ENCODE data around the gene OR52N1. TPM values are rescaled to one million over a fixed set of nuclear protein-coding genes. Genes with fewer than 3 reads are reported as not detected.

OR52N1 gene
- total and polyA plus RNA-seq, 2 of the 8 experiments (the other 6 are each of a cell fraction or from before 2014, with no cell fraction given), result 0.09 TPM; not detected in 1

DNA sequence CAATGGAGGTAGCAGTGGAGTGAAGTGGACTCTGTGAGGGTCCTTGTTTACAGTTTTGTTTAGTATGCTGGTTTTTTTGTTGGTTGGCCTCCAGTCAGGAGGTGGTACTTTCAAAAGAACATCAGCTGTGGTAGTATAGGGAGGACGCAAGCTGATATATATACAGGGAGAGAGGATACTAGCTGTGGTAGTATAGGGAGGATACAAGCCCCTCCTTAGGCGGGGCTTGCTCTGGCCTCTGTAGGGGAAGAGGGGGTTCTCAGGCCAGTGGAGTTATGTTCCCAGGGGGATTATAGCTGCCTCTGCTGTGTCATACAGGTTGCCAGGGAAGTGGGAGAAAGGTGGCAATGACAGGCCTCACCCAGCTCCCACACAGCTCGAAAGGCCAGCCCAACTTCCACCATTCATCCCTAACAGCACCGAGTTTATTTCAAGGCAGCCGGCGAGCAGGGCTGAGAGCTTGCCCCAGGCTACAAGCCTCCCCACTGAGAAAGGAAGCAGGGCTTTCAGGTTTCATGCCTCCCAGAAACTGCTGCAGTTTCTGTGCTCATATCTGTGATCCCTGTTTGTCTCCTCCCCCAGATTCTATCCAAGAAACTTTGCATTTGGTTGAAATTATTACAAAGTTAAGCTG, 40.2 kb upstream of the OR52N1 start:
- POLR2A ChIA-PET (ENCODE audit: partially characterized antibody), result no interaction called here
- Histone ChIP-seq H2AFZ (ENCODE audit: low read length) (peak overlapping the region; percentile 89), H3K4ac (replicated peaks; ENCODE audit: insufficient read length, low read depth, low read length) (no peak overlapping the region), H3K4me3 (ENCODE audit: extremely low read depth in 1 of 4, insufficient read depth in 2 of 4, low read depth in 3 of 4, low read length in 4 of 4) (no peak overlapping the region), H3K27me3 (replicated peaks in 1 of 4; ENCODE audit: control insufficient read depth in 3 of 4, extremely low read depth in 1 of 4, insufficient read depth in 3 of 4, low read length in 3 of 4) (no peaks in the 10 kb centered on the region), H3K36me3 (ENCODE audit: control insufficient read depth in 2 of 4, insufficient read depth in 4 of 4, low read length in 3 of 4) (no peaks in the 10 kb centered on the region), H3K4me2 (ENCODE audit: insufficient read depth in 1 of 2, low read depth in 2 of 2, low read length in 2 of 2) (no peak overlapping the region; a peak in 1 of 4 replicates), H3K79me2 (ENCODE audit: control insufficient read depth in 1 of 2, insufficient read depth in 2 of 2, low read length in 2 of 2) (no peaks in the 10 kb centered on the region), H3K79me1 (ENCODE audit: low read depth, low read length) (no peaks in the 10 kb centered on the region), H3K27ac (ENCODE audit: low read depth, low read length) (no peak overlapping the region), H4K20me1 (replicated peaks in 1 of 2; ENCODE audit: control insufficient read depth in 1 of 2, insufficient read depth in 2 of 2, low read length in 2 of 2) (no peaks in the 10 kb centered on the region), H3K14ac (ENCODE audit: insufficient read length) (no peak overlapping the region), H3K18ac (ENCODE audit: extremely low read depth, low read length) (no peak overlapping the region; the same call in 1 of the 2 replicates), H3K9ac (replicated peaks in 1 of 4; ENCODE audit: extremely low read depth in 1 of 4, low read depth in 3 of 4, low read length in 3 of 4) (no peak overlapping the region), H4K8ac (ENCODE audit: extremely low read depth, insufficient read depth, low read length) (no peak overlapping the region), H3K23ac (ENCODE audit: insufficient read length) (no peak overlapping the region), H4K5ac (ENCODE audit: insufficient read length, low read depth, low read length) (no peak overlapping the region), H2BK20ac (ENCODE audit: low read length) (no peak overlapping the region; the same call in 1 of the 2 replicates), H2BK120ac (replicated peaks; ENCODE audit: low read depth, low read length) (no peak overlapping the region), H2AK5ac (ENCODE audit: low read depth, low read length) (no peak overlapping the region), H2BK12ac (ENCODE audit: low read depth, low read length) (0 out of 2 replicates have a peak overlapping the region, but pooled peaks have one; percentile 17), H3K4me1 (replicated peaks in 1 of 4; ENCODE audit: control insufficient read depth in 3 of 4, insufficient read depth in 4 of 4, low read length in 3 of 4) (no peaks in the 10 kb centered on the region), H2BK15ac (ENCODE audit: low read length) (no peak overlapping the region; the same call in 1 of the 2 replicates), H2BK5ac (ENCODE audit: low read depth, low read length) (no peak overlapping the region; the same call in 1 of the 2 replicates), H4K91ac (replicated peaks; ENCODE audit: insufficient read length, low read length) (no peak overlapping the region), H3K23me2 (ENCODE audit: low read depth, low read length) (no peaks in the 10 kb centered on the region), H3K56ac (replicated peaks; ENCODE audit: insufficient read length, low read depth, low read length) (no peak overlapping the region), H3K9me3 (ENCODE audit: insufficient read depth in 2 of 2, low read depth in 1 of 2, low read length in 1 of 2) (no peaks in the 10 kb centered on the region)
- DNase-seq (ENCODE audit: low read depth in 1 of 2, low spot score in 2 of 2), result no peak
- CTCF ChIA-PET (ENCODE audit: partially characterized antibody), result interaction anchor here (0.6 to 1.2 kb wide), 3 partner anchors 22 to 882 kb away, joined by 3 read pairs; no protein-coding TSS in a partner anchor
- FAIRE-seq, result no peak
- 72% methylated on average over 6 of the region's 6 CpGs; no CpG with 5 or more reads in 1 of the 2 experiments for WGBS, 2 experiments (ENCODE audit: extremely low coverage in 1 of 2, insufficient coverage in 1 of 2, insufficient read length in 1 of 2, insufficient replicate concordance in 2 of 2, low coverage in 1 of 2, low lambda C conversion rate in 2 of 2, missing lambda C conversion rate in 1 of 2)
- TF ChIP-seq TBP (IDR thresholded peaks at IDR 0.05; ENCODE audit: low read depth, low read length) (no peak), CREB1 (IDR thresholded peaks at IDR 0.05) (no peak), EGR1 (IDR thresholded peaks at IDR 0.05; ENCODE audit: borderline replicate concordance, low read depth, low read length) (no peak), EZH2 (IDR thresholded peaks at IDR 0.05; ENCODE audit: low read depth, low read length, severe bottlenecking) (no peak), BACH1 (IDR thresholded peaks at IDR 0.05; ENCODE audit: low read length) (no peak), CBX8 (IDR thresholded peaks at IDR 0.05; ENCODE audit: borderline replicate concordance, low read depth, low read length) (no peak), TCF12 (IDR thresholded peaks at IDR 0.05; ENCODE audit: low read depth, low read length) (no peak), SUZ12 (IDR thresholded peaks at IDR 0.05; ENCODE audit: low read length) (no peak), RXRA (IDR thresholded peaks at IDR 0.05; ENCODE audit: insufficient read depth, low read depth, low read length) (no peak), KDM5A (IDR thresholded peaks at IDR 0.05; ENCODE audit: low read length) (no peak), YY1 (IDR thresholded peaks at IDR 0.05; ENCODE audit: low read depth, low read length) (no peak)
- TF ChIP-seq, protein P1, sequence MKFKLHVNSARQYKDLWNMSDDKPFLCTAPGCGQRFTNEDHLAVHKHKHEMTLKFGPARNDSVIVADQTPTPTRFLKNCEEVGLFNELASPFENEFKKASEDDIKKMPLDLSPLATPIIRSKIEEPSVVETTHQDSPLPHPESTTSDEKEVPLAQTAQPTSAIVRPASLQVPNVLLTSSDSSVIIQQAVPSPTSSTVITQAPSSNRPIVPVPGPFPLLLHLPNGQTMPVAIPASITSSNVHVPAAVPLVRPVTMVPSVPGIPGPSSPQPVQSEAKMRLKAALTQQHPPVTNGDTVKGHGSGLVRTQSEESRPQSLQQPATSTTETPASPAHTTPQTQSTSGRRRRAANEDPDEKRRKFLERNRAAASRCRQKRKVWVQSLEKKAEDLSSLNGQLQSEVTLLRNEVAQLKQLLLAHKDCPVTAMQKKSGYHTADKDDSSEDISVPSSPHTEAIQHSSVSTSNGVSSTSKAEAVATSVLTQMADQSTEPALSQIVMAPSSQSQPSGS (IDR thresholded peaks at IDR 0.05; ENCODE audit: low read length), result no peak
